HG03095 (cell line): ENCODE results near the gene PPL.
"Not testable (repeated sequence)": the region's sequence is repeated elsewhere in the genome, so short reads cannot be mapped to it uniquely, and the experiment has no call there.

Experiments used
- ATAC-seq: cut with Tn5 transposase; IDR thresholded peaks from one replicate; pipeline ENCODE4 v1.9.1; 2021; ENCODE audit warnings: moderate library complexity; ENCODE audit not compliant: unreplicated experiment

Gene PPL

GRCh38 chr16:4960579-4960978, 23.6 kb upstream of the PPL start:
- no peak for ATAC-seq

GRCh38 chr16:4958510-4959438, 21.8 kb upstream of the PPL start:
- no peak for ATAC-seq

GRCh38 chr16:4957720-4958509, 21.0 kb upstream of the PPL start, which contains the start of gene SEC14L5:
Gene SEC14L5 (plus strand): TSS chr16:4958330. CDS start chr16:4959324, 994 bp downstream.
- peak; percentile 57 for ATAC-seq

- ATAC-seq, result no peak
These were observed 20.4 kb upstream of the PPL start for GRCh38 chr16:4957420-4957719.

GRCh38 chr16:4954714-4955113, 17.8 kb upstream of the PPL start:
- ATAC-seq, result no peak

- not testable (repeated sequence) for ATAC-seq
These were observed 14.6 kb upstream of the PPL start for GRCh38 chr16:4951583-4951982.

GRCh38 chr16:4949986-4950385, 13.0 kb upstream of the PPL start:
- ATAC-seq, result no peak

GRCh38 chr16:4948903-4949766, 12.2 kb upstream of the PPL start:
- ATAC-seq, result no peak

- ATAC-seq, result no peak
These were observed 11.0 kb upstream of the PPL start for GRCh38 chr16:4947722-4948503.

GRCh38 chr16:4946917-4947316, 10.0 kb upstream of the PPL start:
- ATAC-seq, result no peak

- ATAC-seq, result no peak
These were observed 8.9 kb upstream of the PPL start for GRCh38 chr16:4945560-4946502.

- ATAC-seq, result no peak
These were observed 7.7 kb upstream of the PPL start for GRCh38 chr16:4944333-4945281.

GRCh38 chr16:4942481-4942880, 5.5 kb upstream of the PPL start:
- no peak for ATAC-seq

- ATAC-seq, result no peak
These were observed 3.8 kb upstream of the PPL start for GRCh38 chr16:4940719-4941118.

- ATAC-seq, result no peak
These were observed 1.7 kb upstream of the PPL start for GRCh38 chr16:4938683-4939030.

- ATAC-seq, result no peak
These were observed 1.1 kb upstream of the PPL start for GRCh38 chr16:4937782-4938682.
